Measurements from ENCODE around the gene WIZ.

WIZ gene

GRCh38 chr19:15466851-15467733 lies 17.3 kb upstream of the WIZ start:
- peak; percentile 50 for DNase-seq

GRCh38 chr19:15464394-15465385 lies 14.9 kb upstream of the WIZ start, which contains the start of gene RASAL3:
TSS of gene RASAL3 (minus strand) at chr19:15464544. CDS start at chr19:15464358, 186 bp downstream.
- peak; percentile 73 for DNase-seq

GRCh38 chr19:15463861-15464371 lies 14.2 kb upstream of the WIZ start:
- peak; percentile 81 for DNase-seq

- no peak for DNase-seq
Observed at GRCh38 chr19:15461694-15462093, 11.9 kb upstream of the WIZ start.

- no peak for DNase-seq
Observed at GRCh38 chr19:15457701-15458484, 8.1 kb upstream of the WIZ start.

GRCh38 chr19:15456871-15457700 lies 7.3 kb upstream of the WIZ start:
- no peak for DNase-seq

- no peak for DNase-seq
Observed at GRCh38 chr19:15456441-15456840, 6.7 kb upstream of the WIZ start.

GRCh38 chr19:15455996-15456395 lies 6.2 kb upstream of the WIZ start:
- DNase-seq: no peak

GRCh38 chr19:15453906-15454860 lies 4.4 kb upstream of the WIZ start:
- no peak for DNase-seq

- DNase-seq: no peak
Observed at GRCh38 chr19:15453091-15453578, 3.4 kb upstream of the WIZ start.

- DNase-seq: no peak
Observed at GRCh38 chr19:15452111-15453047, 2.6 kb upstream of the WIZ start.

- no peak for DNase-seq
Observed at GRCh38 chr19:15450528-15450890, 753 bp upstream of the WIZ start.

- peak; percentile 41 for DNase-seq
Observed at GRCh38 chr19:15448778-15449619, 757 bp downstream of the WIZ start.

- DNase-seq: no peak
Observed at GRCh38 chr19:15448044-15448777, 1.5 kb downstream of the WIZ start.

GRCh38 chr19:15447057-15447456 lies 2.7 kb downstream of the WIZ start:
- DNase-seq: no peak

GRCh38 chr19:15445807-15446376 lies 3.9 kb downstream of the WIZ start:
- DNase-seq: no peak

GRCh38 chr19:15445227-15445605 lies 4.5 kb downstream of the WIZ start:
- no peak for DNase-seq

Measured in activated T-cell treated with anti-CD3 and anti-CD28 coated beads, Interleukin-2, amount 50 U/mL, for 1 hour (primary cell).